SW480 (cell line): ENCODE results near the gene STARD13.

ENCODE experiments used
- DNase-seq: peaks from one replicate; pipeline ENCODE4 v3.0.0-alpha.2; 2016; ENCODE audit warnings: low spot score

STARD13 gene

DNA sequence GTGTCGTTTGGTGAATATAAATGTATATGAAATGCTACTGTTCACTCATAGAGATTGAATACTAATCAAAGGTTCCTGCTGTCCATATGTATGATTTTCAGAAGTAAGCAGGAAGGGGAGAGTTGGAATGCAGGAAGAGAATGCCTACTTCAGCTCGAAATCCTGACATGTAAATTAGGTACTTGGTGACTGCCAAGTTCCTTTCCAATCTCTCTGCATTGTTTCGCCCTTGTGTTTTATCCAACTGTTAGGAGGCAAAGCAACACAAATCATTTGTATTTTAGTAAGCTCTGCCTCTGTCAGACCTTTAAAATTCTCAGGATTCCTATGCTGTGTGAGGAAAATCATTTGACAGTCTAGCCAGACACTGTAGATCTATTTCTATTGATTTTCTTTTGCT is 9.0 kb downstream of the STARD13 start:
- DNase-seq: no peak

DNA sequence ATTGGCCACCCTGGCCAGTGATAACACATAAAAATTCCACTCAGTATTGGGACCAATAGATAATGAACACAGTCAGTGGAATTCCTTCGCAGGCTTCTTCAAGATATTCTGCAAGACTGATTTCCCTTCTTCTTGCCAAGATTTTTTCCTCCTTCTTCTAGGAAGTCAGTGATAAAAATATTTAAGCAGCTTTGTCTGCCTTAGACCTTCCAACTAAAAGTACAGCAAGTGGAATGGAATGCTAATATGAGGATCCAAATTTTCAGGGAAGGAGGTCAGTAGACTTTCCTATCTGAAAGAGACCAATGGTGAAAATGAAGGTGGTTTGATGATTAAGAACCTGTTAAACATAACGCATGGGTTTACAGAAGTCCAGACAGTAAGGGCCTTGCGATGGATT is 9.6 kb downstream of the STARD13 start:
- DNase-seq: no peak

DNA sequence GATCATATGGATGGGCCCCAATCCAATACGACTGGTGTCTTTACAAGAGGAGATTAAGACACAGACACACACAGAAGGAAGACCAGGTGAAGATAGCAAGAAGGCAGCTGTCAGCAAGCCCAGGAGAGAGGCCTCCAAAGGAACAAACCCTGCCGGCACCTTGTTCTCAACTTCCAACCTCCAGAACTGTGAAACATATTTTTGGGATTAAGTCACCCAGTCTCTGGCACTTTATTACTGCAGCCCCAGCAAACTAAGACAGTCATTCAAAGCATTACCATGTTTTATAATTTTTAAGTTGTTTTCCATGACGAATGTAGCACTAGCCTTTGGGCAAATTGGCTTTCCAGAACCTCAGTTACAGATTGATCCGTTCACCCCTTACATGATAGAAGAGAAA is 11.3 kb downstream of the STARD13 start:
- no peak for DNase-seq

DNA sequence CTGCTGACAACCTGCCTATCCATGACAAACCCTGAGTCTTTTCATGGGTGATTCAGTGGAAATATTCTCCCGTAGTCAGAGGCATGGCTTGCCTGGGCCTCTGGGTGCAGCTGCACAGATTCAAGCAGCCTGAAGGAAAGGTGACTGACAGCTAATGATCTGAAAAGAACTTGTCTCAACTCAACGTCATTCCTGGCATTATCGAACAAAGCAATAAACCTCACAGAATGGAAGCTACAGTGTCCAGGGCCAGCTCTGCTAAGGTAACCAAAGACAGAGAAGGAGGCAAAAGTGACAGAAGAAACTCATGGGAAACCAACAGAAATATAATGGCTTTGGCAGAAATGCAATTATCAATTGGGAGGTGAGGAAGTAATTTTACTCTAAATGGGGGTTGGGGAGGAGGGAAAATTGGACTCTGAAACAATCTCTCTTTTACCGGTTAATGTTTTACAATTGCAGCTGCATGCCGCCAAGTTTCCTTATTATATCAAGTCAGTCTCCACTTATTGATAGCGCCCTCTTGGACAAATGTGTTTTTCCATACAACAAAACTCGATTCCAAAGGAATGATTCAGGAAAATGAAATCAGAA is 12.9 kb downstream of the STARD13 start:
- DNase-seq: no peak

DNA sequence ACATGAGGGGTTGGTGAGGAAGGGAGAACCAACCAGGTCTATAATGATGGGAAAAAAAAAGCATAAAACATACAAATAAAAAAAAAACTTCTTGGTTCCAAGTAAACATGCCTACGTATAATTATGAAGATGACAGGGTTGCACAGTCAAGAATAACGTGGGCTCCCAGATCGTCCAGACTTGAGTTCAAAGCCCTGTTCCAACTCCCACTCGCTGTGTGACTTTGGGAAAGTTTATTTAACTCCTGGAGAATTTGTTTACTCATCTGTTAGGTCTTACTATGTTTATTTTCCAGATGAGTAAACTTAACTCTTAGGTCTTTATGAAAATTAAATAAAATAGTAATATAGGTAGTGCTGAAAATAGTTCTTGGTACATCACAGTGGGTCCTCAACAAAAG is 13.8 kb downstream of the STARD13 start:
- DNase-seq: no peak

GRCh38 chr13:33270895-33271538 is 14.5 kb downstream of the STARD13 start:
- no peak for DNase-seq

GRCh38 chr13:33265607-33266006 is 19.9 kb downstream of the STARD13 start:
- DNase-seq: no peak

GRCh38 chr13:33265133-33265532 is 20.4 kb downstream of the STARD13 start:
- DNase-seq: no peak

DNA sequence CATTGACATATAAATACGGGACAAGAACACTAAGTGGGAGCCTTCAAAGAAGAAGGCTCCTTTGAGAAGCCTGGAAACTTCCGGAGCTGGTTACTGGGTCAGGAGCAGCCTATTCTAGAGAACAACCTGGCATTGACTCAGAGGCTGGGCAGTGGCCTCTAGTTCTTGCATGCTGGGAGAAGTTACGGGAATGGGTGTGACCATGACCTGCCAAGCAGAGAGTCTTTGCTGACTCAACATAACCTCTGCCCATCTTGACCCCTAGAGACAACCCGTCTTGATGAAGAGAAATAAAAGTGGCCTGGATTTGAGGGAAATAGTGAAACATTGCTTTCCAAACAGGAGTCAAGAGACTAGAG is 21.0 kb downstream of the STARD13 start:
- DNase-seq: no peak

DNA sequence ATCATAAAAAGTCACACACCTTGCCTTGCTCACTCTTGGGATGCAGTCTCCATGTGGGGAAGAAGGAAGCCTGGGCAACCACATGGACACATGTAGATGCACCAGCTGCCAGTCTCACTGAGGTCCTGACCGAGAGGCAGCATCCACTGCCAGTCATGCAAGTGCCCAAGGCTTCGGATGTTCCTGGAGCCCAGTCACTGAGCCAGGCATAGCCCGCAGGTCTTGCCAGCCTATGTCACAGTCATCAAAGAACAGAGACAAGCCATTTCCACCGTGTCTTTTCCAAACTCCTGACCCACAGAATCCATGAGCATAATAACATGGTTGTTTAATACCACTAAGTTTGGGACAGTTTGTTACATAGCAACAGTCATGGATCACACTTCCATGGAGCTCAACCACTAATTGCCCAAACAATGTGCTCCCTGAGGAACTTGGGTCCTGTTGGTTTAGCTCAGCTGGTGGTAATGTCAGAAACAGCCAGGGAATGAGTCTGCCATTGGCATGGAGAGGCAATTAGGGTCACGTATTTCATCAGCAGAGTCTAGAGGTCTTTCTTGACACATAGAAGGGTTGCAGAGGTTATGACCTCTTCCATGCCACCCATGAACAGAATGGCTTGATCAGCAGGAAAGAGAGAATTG is 21.5 kb downstream of the STARD13 start:
- no peak for DNase-seq

GRCh38 chr13:33263484-33263883 is 22.1 kb downstream of the STARD13 start:
- DNase-seq: no peak

GRCh38 chr13:33262997-33263396 is 22.6 kb downstream of the STARD13 start:
- peak; percentile 26 for DNase-seq

- DNase-seq: no peak
Observed at GRCh38 chr13:33262594-33262993, 23.0 kb downstream of the STARD13 start.

GRCh38 chr13:33262062-33262487 is 23.5 kb downstream of the STARD13 start:
- peak; percentile 89 for DNase-seq

DNA sequence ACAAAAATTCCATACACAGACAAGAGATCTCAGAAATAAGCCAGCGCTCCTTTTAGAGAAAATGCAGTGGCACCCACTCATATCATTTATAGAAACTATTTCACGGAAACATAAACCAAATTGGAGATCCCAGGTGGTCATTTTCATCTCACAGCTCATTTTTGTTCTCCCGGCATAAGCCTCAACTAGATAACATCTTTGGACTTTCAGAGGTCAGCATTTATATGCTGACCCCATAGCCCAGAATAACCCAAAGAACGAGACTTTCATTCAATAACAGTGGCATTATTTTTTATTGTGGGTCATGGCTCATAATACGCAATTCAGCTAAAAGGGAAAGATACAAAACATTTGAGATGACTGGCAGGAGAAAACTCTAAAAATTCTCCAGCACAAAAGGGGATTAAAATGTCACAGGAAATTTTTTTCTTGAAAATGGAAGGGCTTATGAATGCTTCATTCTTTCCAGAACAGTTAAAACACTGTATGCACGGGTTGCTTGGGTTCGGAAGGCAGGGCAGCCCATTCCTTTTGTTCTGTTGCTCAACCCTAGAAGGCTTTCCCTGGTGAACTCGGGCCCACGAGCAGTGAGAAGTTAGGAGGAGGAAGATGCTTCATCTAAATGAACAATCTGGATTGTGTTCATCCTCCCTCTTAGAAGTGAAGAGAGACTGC is 24.0 kb downstream of the STARD13 start:
- DNase-seq: no peak

- peak; percentile 25 for DNase-seq
Observed at GRCh38 chr13:33260168-33261098, 25.1 kb downstream of the STARD13 start.

GRCh38 chr13:33259296-33259695 is 26.3 kb downstream of the STARD13 start:
- no peak for DNase-seq

DNA sequence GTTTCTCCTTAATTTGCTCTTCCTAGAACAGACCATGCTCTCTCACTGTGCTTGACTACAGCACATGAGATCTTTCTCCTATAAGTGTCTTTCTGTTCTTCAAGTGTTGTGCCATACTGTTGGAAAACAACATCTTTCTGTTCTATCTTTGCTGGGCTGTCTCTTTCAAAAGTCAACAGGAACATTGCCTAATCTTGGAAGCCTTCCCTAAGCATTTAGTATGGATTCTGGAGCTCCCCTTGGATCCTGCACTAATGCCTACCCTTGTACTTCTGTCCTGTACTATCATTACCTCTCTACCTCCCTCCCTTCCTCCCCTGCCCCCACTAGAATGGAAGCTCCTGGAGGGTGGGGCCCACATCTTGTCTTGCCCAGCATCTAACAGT is 26.8 kb downstream of the STARD13 start:
- no peak for DNase-seq

DNA sequence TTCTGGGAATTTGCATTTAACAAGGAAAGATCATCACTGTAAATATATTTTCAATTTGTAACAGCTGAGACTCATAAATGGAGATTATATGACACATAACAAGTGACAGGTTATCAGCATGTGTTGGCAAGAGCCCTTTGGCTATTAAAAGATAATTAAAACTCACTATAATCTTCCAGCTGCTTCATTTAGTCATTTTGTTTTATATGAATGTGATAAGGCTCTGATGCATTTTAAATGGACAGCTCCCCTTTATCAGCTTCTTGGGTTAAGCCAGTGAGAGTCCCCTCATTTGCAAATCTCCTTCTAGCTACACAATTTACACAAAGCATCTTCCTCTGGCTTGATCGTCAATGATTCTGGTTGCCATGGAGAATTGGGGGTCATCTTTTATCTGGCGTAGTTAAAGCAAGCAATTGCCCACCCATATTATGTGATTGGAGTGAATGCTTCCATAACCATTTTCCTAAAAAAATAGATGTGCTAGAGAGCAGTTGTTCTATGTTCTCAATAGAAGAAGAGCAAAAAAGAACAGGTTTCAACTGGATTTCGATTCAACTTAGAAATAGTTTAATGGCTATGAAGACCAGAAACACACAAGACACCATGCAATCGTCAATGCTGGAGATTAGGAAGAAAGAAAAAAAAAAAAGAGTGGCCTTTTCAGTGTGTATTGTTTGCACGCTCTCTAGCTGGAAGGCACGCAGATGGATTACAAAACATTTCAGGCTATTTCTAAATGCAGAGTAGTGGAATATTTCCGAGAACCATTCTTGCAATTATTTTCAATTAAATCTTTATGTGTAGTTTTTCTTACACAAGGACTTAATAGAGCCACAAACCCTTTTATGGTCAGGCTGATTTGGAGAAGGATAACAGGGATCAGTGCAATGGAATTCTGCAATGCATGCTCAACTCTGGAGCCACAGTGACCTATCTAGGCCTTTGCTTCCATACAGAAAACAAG is 27.4 kb downstream of the STARD13 start:
- DNase-seq: no peak

DNA sequence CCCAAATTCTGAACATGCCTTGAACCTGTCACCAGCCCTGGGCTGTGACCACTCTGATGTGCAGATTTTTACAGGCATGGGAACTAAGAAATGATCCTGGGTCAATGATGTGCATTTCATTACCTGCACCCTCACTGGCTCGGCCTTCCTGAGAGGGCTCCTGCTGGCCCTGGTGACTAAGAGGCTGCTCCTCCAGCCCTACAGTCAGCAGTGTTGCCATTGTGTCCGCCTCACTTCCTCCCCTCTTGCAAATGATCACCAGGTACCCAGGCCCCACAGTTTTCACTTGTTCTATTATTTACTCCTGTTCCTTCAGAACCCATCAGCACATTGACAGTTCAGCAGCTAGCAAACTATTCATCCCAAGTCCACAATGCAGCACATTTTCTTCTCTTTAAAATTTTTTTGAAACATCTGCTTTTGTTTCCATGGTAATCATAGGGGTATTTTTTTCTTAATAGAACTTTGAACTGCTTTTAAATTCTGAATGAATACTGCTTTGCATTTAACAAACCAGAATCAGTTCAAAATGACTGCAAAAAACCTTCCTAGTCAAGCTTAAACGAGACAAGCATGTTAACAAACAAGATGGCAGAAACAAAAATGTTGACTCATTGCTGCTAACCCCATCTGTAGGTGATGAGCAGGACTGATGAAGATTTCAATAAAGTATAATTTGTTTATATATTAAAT is 29.3 kb downstream of the STARD13 start:
- no peak for DNase-seq
